K562 (cell line): ENCODE measurements around the gene EHD2. TPM values are rescaled to one million over a fixed set of nuclear protein-coding genes. Genes with fewer than 3 reads are reported as not detected.

Experiments
- BRD9 ChIP-seq: fragments of 450-650 bp; IDR thresholded peaks from 2 replicates; pipeline ENCODE4 v1.6.1; 2018; ENCODE audit warnings: low read depth; ENCODE audit not compliant: partially characterized antibody
- FUS ChIP-seq: fragments of 200-400 bp; formaldehyde crosslinking; optimal IDR thresholded peaks from 2 replicates; pipeline ENCODE3; 2017; ENCODE audit warnings: low read depth, low read length
- HBP1 ChIP-seq: fragments of 450-650 bp; formaldehyde crosslinking; IDR thresholded peaks from 2 replicates; pipeline ENCODE4 v1.4.0; 2022; ENCODE audit warnings: missing genetic modification characterization
- HNRNPL ChIP-seq: fragments of 200-400 bp; formaldehyde crosslinking; IDR thresholded peaks from 2 replicates; pipeline ENCODE4 v1.6.1; 2017; ENCODE audit warnings: low read depth, mild to moderate bottlenecking, low read length
- HNRNPLL ChIP-seq: fragments of 200-400 bp; formaldehyde crosslinking; IDR thresholded peaks from 2 replicates; pipeline ENCODE4 v1.6.1; 2017; ENCODE audit warnings: low read length, low read depth, mild to moderate bottlenecking; ENCODE audit not compliant: poor library complexity, severe bottlenecking
- NFYB ChIP-seq: IDR thresholded peaks from 2 replicates; pipeline ENCODE4 v1.6.1; 2011; ENCODE audit warnings: mild to moderate bottlenecking, moderate library complexity; ENCODE audit not compliant: insufficient read length; ENCODE audit errors: extremely low read depth
- NR2C1 ChIP-seq, 2 experiments: fragments of 450-650 bp; IDR thresholded peaks; 2 replicates each; pipeline ENCODE4 v1.6.1; 2017; ENCODE audit warnings: mild to moderate bottlenecking in 2 of 2, antibody characterized with exemption in 1 of 2, inconsistent platforms in 1 of 2, missing compliant biosample characterization in 1 of 2, missing genetic modification characterization in 1 of 2
- RBM39 ChIP-seq: fragments of 200-400 bp; formaldehyde crosslinking; optimal IDR thresholded peaks from 2 replicates; pipeline ENCODE3; 2018; ENCODE audit warnings: low read depth, low read length
- RREB1 ChIP-seq: fragments of 250-450 bp; sonication (Bioruptor Pico); IDR thresholded peaks from 2 replicates; pipeline ENCODE4 v1.4.0; 2020
- SAFB ChIP-seq: fragments of 200-400 bp; formaldehyde crosslinking; IDR thresholded peaks from 2 replicates; pipeline ENCODE4 v1.6.1; 2017; ENCODE audit warnings: low read depth, low read length, borderline replicate concordance
- SAFB2 ChIP-seq: fragments of 200-400 bp; formaldehyde crosslinking; IDR thresholded peaks from 2 replicates; pipeline ENCODE4 v1.6.1; 2018; ENCODE audit warnings: borderline replicate concordance, low read length, low read depth, moderate library complexity; ENCODE audit not compliant: severe bottlenecking
- SIRT6 ChIP-seq: IDR thresholded peaks from one replicate; pipeline ENCODE4 v1.6.1; 2012; ENCODE audit warnings: low read depth, mild to moderate bottlenecking, control low read depth, inconsistent platforms, low read length, moderate library complexity
- SMAD2 ChIP-seq: fragments of 150-350 bp; IDR thresholded peaks from 2 replicates; pipeline ENCODE4 v1.6.1; 2014; ENCODE audit warnings: low read depth, mild to moderate bottlenecking, low read length
- SMAD3 ChIP-seq: fragments of 450-650 bp; formaldehyde crosslinking; conservative IDR thresholded peaks from 2 replicates; pipeline ENCODE4 v1.4.0; 2020; ENCODE audit warnings: mild to moderate bottlenecking
- ZFP91 ChIP-seq: sonication (generic); formaldehyde crosslinking; IDR thresholded peaks from 2 replicates; pipeline ENCODE4 v1.8.0; 2022; ENCODE audit warnings: mild to moderate bottlenecking, missing genetic modification reagents
- ZKSCAN8 ChIP-seq: fragments of 200-800 bp; sonication (Bioruptor generic); IDR thresholded peaks from 2 replicates; pipeline ENCODE4 v1.6.1; 2016; ENCODE audit warnings: missing genetic modification characterization, missing compliant biosample characterization
- ZNF263 ChIP-seq: sonication (generic); formaldehyde crosslinking; IDR thresholded peaks from 2 replicates; pipeline ENCODE4 v1.8.0; 2022; ENCODE audit warnings: mild to moderate bottlenecking, missing genetic modification reagents, borderline replicate concordance
- ZNF282 ChIP-seq: sonication (generic); formaldehyde crosslinking; IDR thresholded peaks from 2 replicates; pipeline ENCODE4 v1.8.1; 2023; ENCODE audit warnings: missing genetic modification reagents
- ZNF699 ChIP-seq: fragments of 250-450 bp; sonication (Bioruptor Pico); IDR thresholded peaks from 2 replicates; pipeline ENCODE4 v1.8.0; 2021; ENCODE audit warnings: mild to moderate bottlenecking, moderate library complexity; ENCODE audit not compliant: insufficient replicate concordance
- polyA plus RNA-seq, 8 experiments: library from polyadenylated mRNA; depleted of rRNA in 4 of 8; stranded (reverse) in 5 of 8; unstranded in 3 of 8; fragments of >200 nt; fragmentation: Nextera tagmentation in 2 of 8; fragmentation: Illumina TruSeq in 1 of 8; extraction: Ambion mirVana in 2 of 8; extraction: Trizol in 1 of 8; gene quantifications; 2 replicates each; pipeline versions ENCODE4 v1.2.1 to v1.2.3, GENCODE V29; 2011 to 2014; ENCODE audit warnings: inconsistent platforms in 1 of 8, missing spikeins in 1 of 8
- total RNA-seq, 7 experiments: library from RNA; depleted of rRNA in 6 of 7; stranded (reverse); fragments of >200 nt in 6 of 7; fragmentation: Illumina TruSeq in 2 of 7; extraction: Trizol in 2 of 7; gene quantifications; 2 replicates each; pipeline versions ENCODE4 v1.2.1 to v1.2.3, GENCODE V29; 2011 to 2021; ENCODE audit warnings: low replicate concordance in 1 of 7

Gene EHD2
- total and polyA plus RNA-seq, 9 of the 15 experiments (the other 6 are each of a cell fraction or from before 2014, with no cell fraction given), result 1.7 to 32.2 (median 3.0) TPM

GRCh38 chr19:47697863-47698609 is 15.2 kb upstream of the EHD2 start (continued):
- TF ChIP-seq ZFP91 (CRISPR knock-in tag), result no peak
- no peak for TF ChIP-seq ZNF282 (CRISPR knock-in tag)
- TF ChIP-seq SMAD2, result no peak
- TF ChIP-seq SIRT6, result no peak
- TF ChIP-seq RREB1 (CRISPR knock-in tag), result no peak
- TF ChIP-seq HBP1 (CRISPR knock-in tag), result no peak
- no peak for TF ChIP-seq ZKSCAN8 (CRISPR knock-in tag)
- TF ChIP-seq ZNF263, result peak; percentile 77; the same call in 1 of the 2 replicates
- TF ChIP-seq SAFB2, result no peak
- TF ChIP-seq BRD9, result no peak
- no peak for TF ChIP-seq SMAD3 (CRISPR knock-in tag)
- no peak for TF ChIP-seq FUS
- TF ChIP-seq NFYB, result no peak
- TF ChIP-seq RBM39, result no peak
- no peak for TF ChIP-seq NR2C1 (IDR thresholded peaks at IDR 0.05)
- no peak for TF ChIP-seq NR2C1 (tag; IDR thresholded peaks at IDR 0.05)
- no peak for TF ChIP-seq HNRNPL
- no peak for TF ChIP-seq ZNF699 (CRISPR knock-in tag)
- TF ChIP-seq SAFB, result no peak
- TF ChIP-seq HNRNPLL, result no peak
